ENCODE measurements around the gene TMEM217. TPM values are rescaled to one million over a fixed set of nuclear protein-coding genes. Genes with fewer than 3 reads are reported as not detected.

TMEM217 gene
- total RNA-seq, 1 donor = 3.3 TPM

DNA sequence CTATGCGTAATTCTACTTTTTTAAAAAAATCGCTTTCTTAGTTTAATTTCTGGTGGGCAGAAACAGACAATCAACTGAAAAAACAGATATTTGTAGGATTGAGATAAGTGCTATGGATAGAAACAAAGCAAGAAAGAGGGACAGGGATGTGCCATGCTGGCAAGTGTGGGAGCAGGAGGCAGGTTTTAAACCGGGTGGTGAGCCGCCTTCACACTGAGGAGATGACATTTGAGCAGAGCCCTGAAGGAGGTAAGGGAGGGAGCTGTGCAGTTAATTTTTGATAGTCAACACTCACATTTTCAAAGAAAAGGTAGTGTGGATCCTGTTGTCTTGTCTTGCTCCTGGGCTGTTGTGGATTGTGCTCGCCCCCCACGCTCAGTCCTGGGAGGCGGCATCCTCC lies 46.8 kb upstream of the TMEM217 start:
- no peak for DNase-seq (ENCODE audit: insufficient read length, low spot score, missing footprints)
- Histone ChIP-seq H3K79me2 (ENCODE audit: insufficient read depth, low read length) (no peaks in the 10 kb centered on the region), H2AFZ (ENCODE audit: low read length) (no peak overlapping the region), H3K27ac (ENCODE audit: low read depth, low read length) (no peak overlapping the region), H3K9me3 (ENCODE audit: low read depth, low read length) (no peaks in the 10 kb centered on the region), H3K4me1 (ENCODE audit: insufficient read depth, low read length) (peaks cover 7% of the 10 kb centered on the region), H3K27me3 (ENCODE audit: insufficient read depth, low read length) (no peaks in the 10 kb centered on the region), H4K20me1 (ENCODE audit: insufficient read depth, low read length) (no peaks in the 10 kb centered on the region), H3K4me3 (ENCODE audit: insufficient read depth, low read length) (no peak overlapping the region), H3K36me3 (ENCODE audit: insufficient read depth, low read length) (peaks cover 27% of the 10 kb centered on the region), H3K4me2 (ENCODE audit: insufficient read depth, low read length) (no peak overlapping the region)
- TF ChIP-seq, protein P1, sequence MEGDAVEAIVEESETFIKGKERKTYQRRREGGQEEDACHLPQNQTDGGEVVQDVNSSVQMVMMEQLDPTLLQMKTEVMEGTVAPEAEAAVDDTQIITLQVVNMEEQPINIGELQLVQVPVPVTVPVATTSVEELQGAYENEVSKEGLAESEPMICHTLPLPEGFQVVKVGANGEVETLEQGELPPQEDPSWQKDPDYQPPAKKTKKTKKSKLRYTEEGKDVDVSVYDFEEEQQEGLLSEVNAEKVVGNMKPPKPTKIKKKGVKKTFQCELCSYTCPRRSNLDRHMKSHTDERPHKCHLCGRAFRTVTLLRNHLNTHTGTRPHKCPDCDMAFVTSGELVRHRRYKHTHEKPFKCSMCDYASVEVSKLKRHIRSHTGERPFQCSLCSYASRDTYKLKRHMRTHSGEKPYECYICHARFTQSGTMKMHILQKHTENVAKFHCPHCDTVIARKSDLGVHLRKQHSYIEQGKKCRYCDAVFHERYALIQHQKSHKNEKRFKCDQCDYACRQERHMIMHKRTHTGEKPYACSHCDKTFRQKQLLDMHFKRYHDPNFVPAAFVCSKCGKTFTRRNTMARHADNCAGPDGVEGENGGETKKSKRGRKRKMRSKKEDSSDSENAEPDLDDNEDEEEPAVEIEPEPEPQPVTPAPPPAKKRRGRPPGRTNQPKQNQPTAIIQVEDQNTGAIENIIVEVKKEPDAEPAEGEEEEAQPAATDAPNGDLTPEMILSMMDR (IDR thresholded peaks at IDR 0.05; ENCODE audit: extremely low read depth, low read depth, low read length) = no peak

GRCh38 chr6:37303891-37304503 lies 46.1 kb upstream of the TMEM217 start:
- Histone ChIP-seq H3K27me3 (ENCODE audit: insufficient read depth, low read length) (no peaks in the 10 kb centered on the region), H3K36me3 (ENCODE audit: insufficient read depth, low read length) (peaks cover 31% of the 10 kb centered on the region), H3K27ac (ENCODE audit: low read depth, low read length) (no peak overlapping the region), H2AFZ (ENCODE audit: low read length) (no peak overlapping the region), H3K9me3 (ENCODE audit: low read depth, low read length) (no peaks in the 10 kb centered on the region), H3K79me2 (ENCODE audit: insufficient read depth, low read length) (no peaks in the 10 kb centered on the region), H3K4me2 (ENCODE audit: insufficient read depth, low read length) (no peak overlapping the region), H3K4me3 (ENCODE audit: insufficient read depth, low read length) (no peak overlapping the region), H4K20me1 (ENCODE audit: insufficient read depth, low read length) (no peaks in the 10 kb centered on the region), H3K4me1 (ENCODE audit: insufficient read depth, low read length) (peaks cover 7% of the 10 kb centered on the region)
- TF ChIP-seq, protein P1 (IDR thresholded peaks at IDR 0.05; ENCODE audit: extremely low read depth, low read depth, low read length) = peak; percentile 78
- peak; percentile 49 for DNase-seq (ENCODE audit: insufficient read length, low spot score, missing footprints)

DNA sequence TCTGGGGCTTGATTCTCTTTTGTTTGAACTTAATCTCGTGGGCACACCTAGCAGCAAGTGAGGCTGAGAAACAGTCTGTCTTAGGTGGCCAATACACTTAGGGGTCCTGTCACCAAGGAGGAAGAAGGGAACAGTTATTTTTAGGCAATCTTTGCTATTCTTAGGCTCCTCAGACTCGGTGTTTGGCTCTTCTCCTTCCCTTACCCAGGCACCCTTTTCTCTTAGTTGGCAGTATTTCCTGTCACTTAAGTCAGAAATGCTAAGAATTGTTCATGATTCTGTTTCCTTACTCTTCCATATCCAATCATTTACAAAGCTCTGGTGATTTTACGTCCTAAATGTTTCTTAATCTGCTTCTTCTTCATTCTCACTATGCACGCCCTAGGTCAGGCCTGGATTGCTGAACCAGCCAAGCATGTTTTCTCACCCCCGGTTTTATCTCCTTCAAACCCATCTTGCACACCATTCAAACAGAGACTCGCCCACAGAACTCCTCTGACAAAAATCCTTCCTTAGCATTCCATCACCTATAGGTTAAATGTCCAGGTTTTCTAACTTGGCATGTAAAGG lies 45.2 kb upstream of the TMEM217 start:
- H3K27me3 ChIP-seq (ENCODE audit: insufficient read depth, low read length) = no peaks in the 10 kb centered on the region
- no peaks in the 10 kb centered on the region for H4K20me1 ChIP-seq (ENCODE audit: insufficient read depth, low read length)
- no peak overlapping the region for H2AFZ ChIP-seq (ENCODE audit: low read length)
- no peak overlapping the region for H3K27ac ChIP-seq (ENCODE audit: low read depth, low read length)
- H3K4me1 ChIP-seq (ENCODE audit: insufficient read depth, low read length) = peaks cover 1% of the 10 kb centered on the region
- TF ChIP-seq, protein P1 (IDR thresholded peaks at IDR 0.05; ENCODE audit: extremely low read depth, low read depth, low read length) = no peak
- no peak overlapping the region for H3K4me2 ChIP-seq (ENCODE audit: insufficient read depth, low read length)
- no peaks in the 10 kb centered on the region for H3K9me3 ChIP-seq (ENCODE audit: low read depth, low read length)
- no peaks in the 10 kb centered on the region for H3K79me2 ChIP-seq (ENCODE audit: insufficient read depth, low read length)
- H3K36me3 ChIP-seq (ENCODE audit: insufficient read depth, low read length) = peaks cover 31% of the 10 kb centered on the region
- DNase-seq (ENCODE audit: insufficient read length, low spot score, missing footprints) = no peak
- no peak overlapping the region for H3K4me3 ChIP-seq (ENCODE audit: insufficient read depth, low read length)

DNA sequence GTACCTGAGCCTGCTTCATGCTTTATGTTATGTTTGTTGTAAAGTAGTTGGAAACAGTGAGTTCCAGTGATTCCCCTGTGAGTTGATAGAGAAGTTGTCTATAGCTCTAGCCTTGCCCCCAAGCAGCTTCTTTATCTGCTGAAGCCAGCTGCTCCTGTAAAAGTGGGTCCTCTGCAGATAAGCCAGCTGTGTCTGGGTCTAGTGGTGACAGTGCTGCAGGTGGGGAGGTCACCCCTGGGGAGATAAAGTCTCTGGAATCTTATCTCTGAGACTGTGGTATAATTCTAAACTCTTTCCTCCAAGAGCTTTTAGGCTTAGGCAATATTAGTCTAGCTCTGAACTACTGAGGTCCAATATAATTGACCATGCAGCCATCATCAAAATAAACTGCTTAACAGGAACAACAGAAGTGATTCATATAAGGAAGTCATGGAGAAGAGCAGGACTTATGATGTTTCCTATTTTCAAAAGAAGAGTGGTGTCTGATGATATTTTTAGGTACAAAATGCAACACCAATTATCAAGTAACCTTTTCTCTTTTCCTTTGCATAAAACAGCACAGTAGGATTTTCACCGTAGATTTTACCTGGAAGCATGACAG lies 44.2 kb upstream of the TMEM217 start:
- no peaks in the 10 kb centered on the region for H3K9me3 ChIP-seq (ENCODE audit: low read depth, low read length)
- H4K20me1 ChIP-seq (ENCODE audit: insufficient read depth, low read length) = no peaks in the 10 kb centered on the region
- H3K4me3 ChIP-seq (ENCODE audit: insufficient read depth, low read length) = no peak overlapping the region
- DNase-seq (ENCODE audit: insufficient read length, low spot score, missing footprints) = no peak
- no peaks in the 10 kb centered on the region for H3K27me3 ChIP-seq (ENCODE audit: insufficient read depth, low read length)
- H3K4me1 ChIP-seq (ENCODE audit: insufficient read depth, low read length) = no peaks in the 10 kb centered on the region
- no peaks in the 10 kb centered on the region for H3K79me2 ChIP-seq (ENCODE audit: insufficient read depth, low read length)
- H2AFZ ChIP-seq (ENCODE audit: low read length) = no peak overlapping the region
- TF ChIP-seq, protein P1 (IDR thresholded peaks at IDR 0.05; ENCODE audit: extremely low read depth, low read depth, low read length) = no peak
- H3K27ac ChIP-seq (ENCODE audit: low read depth, low read length) = no peak overlapping the region
- no peak overlapping the region for H3K4me2 ChIP-seq (ENCODE audit: insufficient read depth, low read length)
- peaks cover 33% of the 10 kb centered on the region for H3K36me3 ChIP-seq (ENCODE audit: insufficient read depth, low read length)
